AG09319 (cell line): ENCODE data around the gene LYRM4.

Experiments used
- DNase-seq: peaks from one replicate; pipeline ENCODE4 v3.0.0-alpha.2; 2010; ENCODE audit warnings: low read depth; ENCODE audit errors: extremely low read depth
- CTCF ChIP-seq: IDR thresholded peaks from 2 replicates; pipeline ENCODE4 v1.5.1; 2011; ENCODE audit warnings: low read depth, mild to moderate bottlenecking, inconsistent platforms, low read length, moderate library complexity

The LYRM4 gene

GRCh38 chr6:5150551-5151075 lies 110.1 kb downstream of the LYRM4 start:
- DNase-seq = no peak
- no peak for TF ChIP-seq CTCF

GRCh38 chr6:5149891-5150290 lies 110.9 kb downstream of the LYRM4 start:
- TF ChIP-seq CTCF = no peak

GRCh38 chr6:5149159-5149704 lies 111.5 kb downstream of the LYRM4 start:
- TF ChIP-seq CTCF = no peak
- no peak for DNase-seq

More at GRCh38 chr6:5149891-5150290, 110.9 kb downstream of the LYRM4 start:
- no peak for DNase-seq

DNA sequence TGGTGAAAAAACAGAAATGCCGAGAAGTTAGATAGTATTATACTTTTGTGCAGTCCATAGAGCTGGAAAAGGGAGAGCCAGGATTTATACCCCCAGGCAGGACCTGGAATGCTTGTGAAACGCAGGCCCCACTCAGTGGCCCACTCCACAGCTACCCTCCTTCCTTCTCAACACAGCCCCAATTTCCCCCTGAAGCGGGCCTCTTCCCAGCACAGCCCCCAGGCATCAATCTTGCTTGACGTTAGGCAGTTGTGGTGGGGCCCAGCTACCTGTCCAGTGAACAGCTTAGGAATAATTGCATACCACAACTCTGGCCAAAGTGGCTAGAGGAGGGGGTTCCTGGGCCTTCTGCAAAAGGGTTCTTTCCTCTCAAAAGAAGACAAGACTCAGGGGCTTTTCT lies 114.4 kb downstream of the LYRM4 start:
- DNase-seq = no peak
- no peak for TF ChIP-seq CTCF

GRCh38 chr6:5143634-5144311 lies 117.0 kb downstream of the LYRM4 start:
- TF ChIP-seq CTCF = peak; percentile 91
- peak; percentile 39 for DNase-seq

DNA sequence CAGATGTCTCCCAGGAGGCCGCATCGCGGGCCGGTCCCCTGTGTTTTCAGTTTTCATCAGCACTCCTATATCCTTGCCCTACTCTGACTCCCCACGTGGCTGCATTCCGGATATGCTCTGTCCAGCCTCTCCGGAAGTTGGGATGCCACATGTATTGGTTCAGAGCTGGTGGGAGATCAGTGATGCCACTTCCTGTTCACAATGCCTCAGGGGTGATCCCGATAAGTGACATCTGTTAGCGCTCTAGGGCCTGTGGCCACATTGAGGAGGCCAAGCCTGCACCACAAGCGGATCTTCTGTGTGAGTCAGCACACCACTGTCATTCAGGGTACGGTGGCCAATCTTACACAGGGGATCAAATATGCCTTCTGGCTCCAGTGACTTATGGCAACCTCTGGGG lies 117.8 kb downstream of the LYRM4 start:
- DNase-seq = no peak
- TF ChIP-seq CTCF = no peak

- no peak for TF ChIP-seq CTCF
- no peak for DNase-seq
These were observed 118.6 kb downstream of the LYRM4 start for GRCh38 chr6:5142131-5142530.
